ENCODE data around the gene ILRUN.
"Not testable (repeated sequence)": the region's sequence is repeated elsewhere in the genome, so short reads cannot be mapped to it uniquely, and the experiment has no call there.

Gene ILRUN

DNA sequence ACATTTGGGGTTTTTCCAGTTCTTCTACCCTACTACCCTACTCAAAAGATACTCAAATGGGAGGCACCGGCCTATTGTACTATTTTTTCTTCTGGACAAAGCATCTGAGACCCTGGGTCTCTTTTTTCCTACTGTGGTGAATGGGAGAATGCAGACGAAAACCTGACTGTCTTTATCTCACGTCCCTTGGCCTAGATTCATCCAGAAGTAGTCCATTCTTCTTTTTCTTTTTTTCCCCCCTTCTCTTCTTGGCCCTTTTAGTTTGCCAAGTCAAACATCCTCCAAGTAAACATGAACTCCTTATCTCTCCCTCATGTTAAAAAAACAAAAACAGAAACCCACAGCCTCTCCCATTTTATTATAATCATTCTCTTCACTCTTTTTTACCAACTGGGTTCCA lies 8.7 kb upstream of the ILRUN start:
- DNase-seq, result no peak
- in situ Hi-C loops (cut with HindIII; ENCODE audit: low pct_ligation_motif_present, low pct_unique_long_range_greater_than_20kb, low sequenced_read_pairs), result no loop called here

DNA sequence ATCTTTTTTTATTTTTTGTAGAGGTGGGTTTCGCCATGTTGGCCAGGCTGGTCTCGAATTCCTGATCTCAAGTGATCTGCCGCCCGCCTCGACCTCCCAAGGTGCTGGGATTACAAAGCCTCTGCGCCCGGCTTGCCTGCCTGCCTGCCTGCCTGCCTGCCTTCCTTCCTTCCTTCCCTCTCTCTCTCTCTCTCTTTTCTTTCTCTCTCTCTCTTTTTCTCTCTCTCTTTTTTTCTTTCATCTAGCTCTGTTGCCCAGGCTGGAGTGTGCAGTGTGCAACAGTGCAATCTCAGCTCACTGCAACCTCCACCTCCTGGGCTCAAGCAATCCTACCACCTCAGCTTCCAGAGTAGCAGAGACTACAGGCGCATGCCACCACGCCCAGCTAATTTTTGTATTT lies 4.6 kb upstream of the ILRUN start:
- in situ Hi-C loops (cut with HindIII; ENCODE audit: low pct_ligation_motif_present, low pct_unique_long_range_greater_than_20kb, low sequenced_read_pairs), result no loop called here
- no peak for DNase-seq

DNA sequence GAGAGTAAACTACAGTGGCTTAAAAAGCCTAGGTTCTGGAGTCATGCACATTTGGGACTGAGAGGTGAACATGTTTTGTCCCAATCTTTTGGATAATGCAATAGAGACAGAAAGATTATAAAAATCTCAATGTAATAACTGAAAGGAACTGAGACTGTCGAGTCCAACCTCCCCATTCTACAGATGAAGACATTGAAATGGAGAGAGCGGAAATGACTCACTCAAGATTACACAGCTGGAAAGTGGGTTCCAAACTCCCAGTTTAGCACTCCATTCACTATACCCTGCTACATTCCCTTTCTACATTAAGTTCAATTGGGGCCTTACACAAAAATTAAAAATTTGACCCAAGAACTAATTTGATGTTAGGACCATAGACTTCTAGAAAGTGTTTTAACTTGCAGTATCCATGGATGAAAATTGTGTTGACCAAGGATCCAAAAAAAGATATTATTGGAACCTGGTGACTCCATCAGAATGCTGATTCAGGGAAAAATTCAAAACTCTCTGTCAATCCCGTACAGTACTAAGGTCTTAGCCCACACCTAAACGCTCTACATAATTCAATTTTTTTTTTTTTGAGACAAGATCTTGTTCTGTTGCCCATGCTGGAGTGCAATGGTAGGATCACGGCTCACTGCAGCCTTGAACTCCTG lies 1.5 kb upstream of the ILRUN start:
- DNase-seq, result no peak
- in situ Hi-C loops (cut with HindIII; ENCODE audit: low pct_ligation_motif_present, low pct_unique_long_range_greater_than_20kb, low sequenced_read_pairs), result no loop called here

DNA sequence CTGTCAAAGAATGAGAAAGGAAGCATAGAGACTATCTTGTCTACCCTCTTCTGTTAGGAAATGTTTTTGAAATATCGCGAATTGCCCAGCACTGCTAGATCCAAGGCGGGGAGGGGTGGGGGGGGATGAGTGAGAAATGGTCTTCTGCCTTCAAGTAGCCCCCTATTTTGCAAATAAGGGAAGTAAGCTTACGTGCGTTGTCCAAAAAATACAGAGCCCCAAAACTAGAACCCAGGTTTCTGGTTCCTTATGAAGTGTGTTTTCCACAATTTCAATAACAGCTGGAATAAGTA lies 923 bp upstream of the ILRUN start:
- no peak for DNase-seq
- in situ Hi-C loops (cut with HindIII; ENCODE audit: low pct_ligation_motif_present, low pct_unique_long_range_greater_than_20kb, low sequenced_read_pairs), result no loop called here

DNA sequence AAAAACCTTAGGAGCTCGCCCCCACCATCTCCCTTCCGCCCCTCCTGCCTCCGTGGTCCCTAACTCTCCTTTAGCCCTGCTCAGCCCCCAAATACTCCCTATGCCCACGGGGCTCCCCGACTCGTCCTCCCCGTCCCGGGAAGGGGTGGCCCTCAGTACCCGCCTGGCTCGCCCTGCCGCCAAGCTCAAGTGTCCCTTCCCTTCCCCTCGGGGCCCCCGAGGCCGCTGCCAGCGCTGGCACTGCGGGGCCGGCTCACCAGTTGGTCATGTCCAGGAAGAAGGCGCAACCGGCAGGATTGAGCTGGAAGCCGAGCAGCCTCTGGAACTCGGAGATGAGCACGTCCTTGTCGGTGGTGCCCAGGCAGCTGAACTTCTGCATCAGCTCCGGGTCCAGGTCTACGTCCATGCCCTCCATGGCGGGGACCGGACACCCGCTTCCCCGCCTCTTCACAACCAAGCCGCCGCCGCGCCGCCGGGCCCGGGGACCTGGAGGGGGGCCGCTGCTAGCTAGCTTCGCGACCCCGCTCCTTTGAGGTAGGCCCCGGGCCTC lies 303 bp downstream of the ILRUN start:
- DNase-seq, result peak; percentile 31

DNA sequence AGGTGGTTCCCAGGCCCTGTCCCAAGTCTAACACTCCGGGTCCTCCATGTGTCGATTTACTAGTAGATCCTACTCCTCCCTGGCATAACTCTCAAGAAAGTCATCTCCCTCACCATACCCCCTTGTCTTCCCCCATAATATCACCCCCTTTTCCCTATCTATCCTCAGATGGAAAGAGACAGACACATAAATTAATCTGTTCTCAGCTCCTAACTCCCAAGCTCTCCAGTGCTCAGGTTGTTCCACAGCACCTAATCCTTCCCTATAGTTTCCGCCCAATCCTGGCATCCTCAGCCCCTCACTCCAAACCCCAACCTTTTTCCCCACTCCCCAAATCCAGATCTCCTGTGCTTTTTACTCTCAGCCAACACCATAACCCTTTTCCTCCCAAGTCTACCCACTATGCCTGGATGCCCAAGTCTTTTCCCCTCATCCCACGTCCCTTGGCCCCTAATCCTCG lies 808 bp downstream of the ILRUN start:
- no peak for DNase-seq
- in situ Hi-C loops (cut with HindIII; ENCODE audit: low pct_ligation_motif_present, low pct_unique_long_range_greater_than_20kb, low sequenced_read_pairs), result no loop called here

More for the DNA sequence above, 303 bp downstream of the ILRUN start:
- in situ Hi-C loops (cut with HindIII; ENCODE audit: low pct_ligation_motif_present, low pct_unique_long_range_greater_than_20kb, low sequenced_read_pairs), result no loop called here

DNA sequence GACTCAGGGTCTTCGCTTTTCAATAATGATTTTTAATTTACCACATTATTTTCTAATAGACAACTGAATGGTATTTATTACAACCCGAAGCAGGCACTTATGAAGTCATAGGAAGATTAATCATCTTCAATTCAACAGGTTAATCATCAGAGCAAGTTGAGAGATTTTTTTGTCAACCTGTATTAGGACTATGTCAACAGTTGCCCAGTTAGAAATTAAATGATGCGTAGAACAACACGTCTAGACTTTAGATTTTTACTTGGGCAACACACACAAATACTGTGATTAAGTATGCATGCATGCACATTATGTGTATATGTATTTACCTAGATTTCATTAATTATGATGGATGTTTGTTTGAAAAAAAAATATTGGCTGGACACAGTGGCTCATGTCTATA lies 4.3 kb downstream of the ILRUN start:
- in situ Hi-C loops (cut with HindIII; ENCODE audit: low pct_ligation_motif_present, low pct_unique_long_range_greater_than_20kb, low sequenced_read_pairs), result no loop called here

DNA sequence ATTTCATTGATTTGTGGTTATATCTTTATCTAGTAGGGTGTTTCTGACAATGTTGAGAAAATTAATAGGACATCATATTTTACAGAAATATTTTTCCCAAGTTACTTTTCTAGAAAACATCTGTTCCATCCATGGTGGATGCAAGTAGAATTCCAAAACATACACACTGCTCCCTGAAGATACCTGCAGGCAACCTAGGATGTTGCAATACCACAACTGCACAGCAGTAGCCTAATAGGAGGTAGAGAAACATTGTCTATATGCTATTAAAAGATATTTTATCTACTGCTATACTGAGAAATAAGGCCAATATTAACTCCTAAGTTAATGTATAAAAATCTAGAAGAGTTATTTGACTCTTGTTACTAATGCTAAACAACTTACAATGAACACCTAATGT lies 6.8 kb downstream of the ILRUN start:
- in situ Hi-C loops (cut with HindIII; ENCODE audit: low pct_ligation_motif_present, low pct_unique_long_range_greater_than_20kb, low sequenced_read_pairs), result no loop called here
- DNase-seq, result no peak

More for the DNA sequence above, 4.3 kb downstream of the ILRUN start:
- no peak for DNase-seq

DNA sequence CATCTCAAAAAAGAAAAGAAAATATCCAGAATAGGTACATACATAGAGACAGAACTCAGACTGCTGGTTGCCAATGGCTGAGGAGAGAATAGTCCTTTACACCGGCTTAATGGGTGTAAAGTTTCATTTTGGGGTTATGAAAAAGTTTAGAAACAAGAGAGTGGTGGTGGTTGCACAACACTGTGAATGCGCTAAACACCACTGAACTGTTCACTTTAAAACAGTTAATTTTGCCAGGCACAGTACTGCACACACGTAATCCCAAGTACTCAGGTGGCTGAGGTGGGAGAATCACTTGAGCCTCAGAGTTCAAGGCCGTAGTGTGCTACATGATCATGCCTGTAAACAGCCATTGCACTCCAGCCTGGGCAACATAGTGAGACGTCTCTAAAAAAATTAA lies 7.6 kb downstream of the ILRUN start:
- in situ Hi-C loops (cut with HindIII; ENCODE audit: low pct_ligation_motif_present, low pct_unique_long_range_greater_than_20kb, low sequenced_read_pairs), result no loop called here
- DNase-seq, result no peak

DNA sequence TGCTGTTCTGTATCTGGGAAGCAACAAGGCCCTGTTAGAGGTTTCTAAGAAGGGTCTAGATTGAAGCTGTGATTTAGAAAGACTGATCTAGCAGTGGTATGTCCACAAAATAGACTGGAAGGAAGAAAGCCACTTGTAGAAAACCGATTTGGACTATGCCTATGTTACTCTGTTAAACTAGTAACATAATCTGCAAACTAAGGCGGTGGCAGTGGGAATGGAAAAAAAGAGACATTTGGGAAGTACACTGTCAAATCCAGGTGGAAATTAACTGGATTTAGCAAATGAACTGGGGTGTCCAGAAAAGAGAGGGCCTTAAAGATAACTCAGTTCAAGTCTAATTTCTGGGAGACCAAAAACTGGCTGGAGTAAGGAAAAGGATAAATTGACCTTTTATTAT lies 11.6 kb downstream of the ILRUN start:
- in situ Hi-C loops (cut with HindIII; ENCODE audit: low pct_ligation_motif_present, low pct_unique_long_range_greater_than_20kb, low sequenced_read_pairs), result no loop called here
- no peak for DNase-seq

DNA sequence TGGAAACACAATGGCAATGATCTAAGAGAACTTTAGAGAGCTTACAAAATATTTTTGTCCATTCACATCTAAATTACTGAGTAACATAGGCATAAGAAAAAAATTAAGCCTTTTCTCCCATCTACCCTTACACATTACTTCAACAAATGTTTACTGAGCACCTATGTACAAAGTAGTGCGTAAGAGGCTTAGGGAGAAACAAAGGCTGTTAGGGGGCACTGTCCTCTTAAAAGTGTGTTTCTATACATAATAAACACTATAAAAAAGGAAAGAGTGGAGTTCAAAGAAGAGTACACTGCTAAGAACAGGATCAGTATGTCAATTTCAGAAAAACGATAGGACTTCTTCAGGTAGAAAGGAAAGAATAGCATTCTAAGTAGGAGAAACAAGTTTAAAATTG lies 12.2 kb downstream of the ILRUN start:
- in situ Hi-C loops (cut with HindIII; ENCODE audit: low pct_ligation_motif_present, low pct_unique_long_range_greater_than_20kb, low sequenced_read_pairs), result no loop called here
- DNase-seq, result no peak

DNA sequence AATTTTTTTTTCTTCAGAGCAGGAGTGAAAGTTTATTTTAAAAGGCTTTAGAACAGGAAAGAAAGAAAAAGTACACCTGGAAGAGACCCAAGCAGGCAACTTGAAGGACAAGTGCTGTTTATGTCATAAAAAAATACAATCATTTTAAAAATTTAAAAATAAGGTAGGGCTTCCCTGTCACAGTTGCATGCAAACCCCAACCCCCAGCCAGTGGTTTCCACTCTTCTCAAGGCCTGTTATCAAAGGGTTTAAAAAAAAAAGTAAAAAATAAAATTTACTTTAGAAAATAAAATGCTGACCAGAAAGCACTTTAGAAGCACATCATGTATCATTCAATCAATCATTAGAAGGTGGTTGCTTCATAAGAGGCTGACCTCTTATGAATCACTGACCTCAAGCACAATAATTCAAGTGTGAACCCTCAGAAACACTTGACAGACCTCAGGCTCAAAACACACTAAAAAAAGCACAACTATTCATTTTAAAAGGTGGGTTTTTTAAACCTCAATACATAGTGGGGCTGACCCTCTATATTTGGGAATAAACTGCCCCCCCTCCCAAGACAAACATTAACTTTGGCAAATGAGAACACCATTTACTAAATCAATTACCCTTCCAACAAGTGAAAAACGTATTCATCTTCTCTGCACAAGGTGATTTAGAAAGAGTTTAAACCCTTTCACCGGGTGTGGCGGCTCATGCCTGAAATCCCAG lies 15.6 kb downstream of the ILRUN start:
- peak; percentile 80 for DNase-seq
- in situ Hi-C loops (cut with HindIII; ENCODE audit: low pct_ligation_motif_present, low pct_unique_long_range_greater_than_20kb, low sequenced_read_pairs), result no loop called here

DNA sequence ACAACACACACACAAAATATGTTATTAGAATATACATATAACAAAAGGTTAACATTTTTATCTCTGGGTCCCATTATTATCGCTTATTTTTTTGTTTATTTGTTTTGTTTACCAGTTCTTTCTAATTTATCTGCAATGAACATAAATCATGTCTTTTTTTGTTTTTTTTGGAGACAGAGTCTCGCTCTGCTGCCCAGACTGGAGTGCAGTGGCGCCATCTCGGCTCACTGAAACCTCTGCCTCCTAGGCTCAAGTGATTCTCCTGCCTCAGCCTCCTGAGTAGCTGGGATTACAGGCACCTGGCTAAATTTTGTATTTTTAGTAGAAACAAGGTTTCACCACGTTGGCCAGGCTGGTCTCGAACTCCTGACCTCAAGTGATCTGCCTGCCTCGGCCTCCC lies 16.3 kb downstream of the ILRUN start:
- DNase-seq; in situ Hi-C loops (cut with HindIII; ENCODE audit: low pct_ligation_motif_present, low pct_unique_long_range_greater_than_20kb, low sequenced_read_pairs): not testable (repeated sequence)

DNA sequence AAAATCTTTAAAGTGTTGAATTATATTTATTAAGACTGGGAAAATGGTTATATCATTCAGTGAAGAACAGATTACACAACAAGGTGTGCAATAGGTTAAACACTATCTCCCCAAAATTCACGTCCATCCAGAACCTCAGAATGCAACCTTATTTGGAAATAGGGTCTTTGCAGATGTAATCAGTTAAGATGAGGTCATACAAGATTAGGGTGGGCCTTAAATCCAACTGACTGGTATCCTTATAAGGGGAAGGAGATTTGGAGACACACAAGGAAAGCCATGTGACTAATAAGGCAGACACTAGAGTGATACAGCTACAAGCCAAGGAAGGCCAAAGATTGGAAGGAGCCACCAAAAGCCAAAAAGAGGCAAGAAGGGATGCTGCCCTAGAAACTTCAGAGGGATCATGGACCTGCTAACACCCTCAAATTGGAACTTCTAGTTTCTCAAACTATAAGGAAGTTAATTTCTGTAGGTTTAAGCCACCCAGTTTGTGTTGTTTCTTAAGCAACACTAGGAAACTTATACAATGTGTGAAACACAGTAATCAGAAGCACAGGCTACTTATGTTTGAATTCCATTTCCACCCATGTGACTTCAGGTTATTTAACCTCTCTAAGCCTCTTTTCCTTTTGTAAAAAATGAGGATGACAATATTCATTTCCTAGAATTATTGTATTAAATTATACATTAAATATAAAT lies 16.9 kb downstream of the ILRUN start:
- in situ Hi-C loops (cut with HindIII; ENCODE audit: low pct_ligation_motif_present, low pct_unique_long_range_greater_than_20kb, low sequenced_read_pairs), result no loop called here
- DNase-seq, result no peak

DNA sequence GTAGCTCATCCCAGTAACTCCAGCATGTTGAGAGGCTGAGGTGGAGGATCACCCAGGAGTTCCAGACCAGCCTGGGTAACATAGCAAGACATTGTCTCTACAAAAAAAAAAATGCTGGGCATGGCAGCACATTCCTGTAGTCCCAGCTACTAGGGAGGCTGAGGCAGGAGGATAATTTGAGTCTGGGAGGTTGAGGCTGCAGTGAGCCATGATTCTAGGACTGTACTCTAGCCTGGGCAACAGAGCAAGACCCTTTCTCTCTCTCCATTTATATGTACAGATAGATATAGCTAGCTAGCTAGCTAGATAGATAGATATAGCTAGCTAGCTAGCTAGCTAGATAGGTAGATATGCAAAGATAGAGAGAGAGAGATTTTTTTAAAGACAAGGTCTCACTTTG lies 20.4 kb downstream of the ILRUN start:
- no peak for DNase-seq
- in situ Hi-C loops (cut with HindIII; ENCODE audit: low pct_ligation_motif_present, low pct_unique_long_range_greater_than_20kb, low sequenced_read_pairs), result no loop called here

DNA sequence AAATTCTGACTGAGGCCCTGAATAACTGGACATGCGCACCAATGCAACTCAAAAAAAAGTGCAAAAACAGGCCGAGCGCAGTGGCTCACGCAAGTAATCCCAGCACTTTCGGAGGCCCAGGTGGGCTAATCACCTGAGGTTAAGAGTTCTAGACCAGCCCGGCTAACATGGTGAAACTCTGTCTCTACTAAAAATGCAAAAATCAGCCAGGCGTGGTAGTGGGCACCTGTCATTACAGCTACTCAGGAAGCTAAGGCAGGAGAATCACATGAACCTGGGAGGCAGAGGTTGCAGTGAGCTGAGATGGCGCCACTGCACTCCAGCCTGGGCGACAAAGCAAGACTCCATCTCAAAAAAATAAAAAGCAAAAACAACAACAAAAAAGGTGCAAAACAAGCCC lies 21.6 kb downstream of the ILRUN start:
- DNase-seq; in situ Hi-C loops (cut with HindIII; ENCODE audit: low pct_ligation_motif_present, low pct_unique_long_range_greater_than_20kb, low sequenced_read_pairs): not testable (repeated sequence)

DNA sequence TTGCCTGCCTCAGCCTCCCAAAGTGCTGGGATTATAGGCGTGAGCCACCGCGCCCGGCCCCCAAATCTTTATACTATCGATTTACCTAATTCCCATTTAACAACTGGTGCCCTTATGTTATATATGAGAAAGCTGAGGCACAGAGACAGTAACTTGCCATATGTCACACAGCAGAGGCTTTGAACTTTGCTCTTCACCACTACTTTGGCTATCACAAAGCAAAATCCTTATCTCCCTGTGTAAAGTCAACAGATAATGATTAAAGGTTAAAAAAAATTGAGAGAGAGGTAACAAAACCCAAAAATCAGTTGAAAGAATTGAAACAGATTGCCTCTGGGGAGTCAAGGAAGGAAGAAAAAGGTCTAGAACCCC lies 22.3 kb downstream of the ILRUN start:
- in situ Hi-C loops (cut with HindIII; ENCODE audit: low pct_ligation_motif_present, low pct_unique_long_range_greater_than_20kb, low sequenced_read_pairs), result no loop called here
- no peak for DNase-seq

DNA sequence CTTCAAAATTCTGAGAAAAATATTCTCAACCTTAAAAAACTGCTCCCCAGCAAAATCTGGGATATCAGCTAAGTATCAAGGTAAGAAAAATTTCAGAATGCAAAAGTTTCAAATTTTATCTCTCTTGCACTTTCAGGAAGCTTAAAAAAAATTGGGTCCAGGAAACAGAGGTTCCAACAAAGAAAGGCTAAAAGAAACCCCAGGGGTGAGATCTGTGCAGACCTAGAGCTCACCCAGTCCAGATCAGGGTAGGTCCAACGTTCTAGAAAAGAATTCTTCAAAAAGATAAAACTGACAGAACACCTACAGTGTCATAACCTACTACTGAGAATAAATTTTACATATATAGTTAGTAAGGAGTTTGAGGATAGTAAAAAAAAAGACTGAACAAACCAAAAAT lies 23.5 kb downstream of the ILRUN start:
- no peak for DNase-seq
- in situ Hi-C loops (cut with HindIII; ENCODE audit: low pct_ligation_motif_present, low pct_unique_long_range_greater_than_20kb, low sequenced_read_pairs), result no loop called here

DNA sequence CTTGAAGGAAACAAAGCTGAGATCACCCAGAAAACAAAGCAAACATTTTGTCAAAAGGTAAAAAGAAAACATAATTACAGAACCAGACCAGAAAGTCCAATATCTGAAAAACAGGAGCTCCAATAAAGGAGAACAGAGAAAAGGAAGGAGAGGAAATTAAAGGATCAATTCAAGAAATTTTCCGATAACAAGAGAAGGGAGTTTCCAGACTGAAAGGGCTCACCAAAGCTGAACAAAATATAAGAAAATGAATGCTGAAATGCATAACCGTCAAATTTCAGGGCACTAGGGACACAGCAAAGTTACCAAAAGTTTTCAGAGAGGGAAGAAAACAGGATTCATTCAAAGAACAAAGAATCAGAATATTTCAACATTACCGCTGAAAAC lies 23.9 kb downstream of the ILRUN start:
- in situ Hi-C loops (cut with HindIII; ENCODE audit: low pct_ligation_motif_present, low pct_unique_long_range_greater_than_20kb, low sequenced_read_pairs), result no loop called here
- DNase-seq, result no peak
